ENCODE measurements around the gene GTPBP4.

DNA sequence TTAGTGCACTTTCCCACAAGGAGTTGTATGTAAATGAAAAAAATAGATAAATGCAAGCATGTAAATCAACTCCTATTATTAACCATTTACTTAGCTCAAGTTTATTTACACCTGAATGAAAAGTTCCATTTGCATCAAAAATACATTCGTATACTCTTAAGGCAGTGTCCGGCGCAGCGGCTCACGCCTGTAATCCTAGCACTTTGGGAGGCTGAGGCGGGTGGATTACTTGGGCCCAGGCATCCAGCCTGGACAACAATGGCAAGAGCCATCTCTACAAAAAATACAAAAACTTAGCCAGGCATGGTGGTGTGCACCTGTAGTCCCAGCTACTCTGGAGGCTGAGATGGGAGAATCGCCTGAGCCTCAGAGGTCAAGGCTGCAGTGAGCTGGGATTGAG is 41.6 kb downstream of the GTPBP4 start:
- TF ChIP-seq, protein P1, sequence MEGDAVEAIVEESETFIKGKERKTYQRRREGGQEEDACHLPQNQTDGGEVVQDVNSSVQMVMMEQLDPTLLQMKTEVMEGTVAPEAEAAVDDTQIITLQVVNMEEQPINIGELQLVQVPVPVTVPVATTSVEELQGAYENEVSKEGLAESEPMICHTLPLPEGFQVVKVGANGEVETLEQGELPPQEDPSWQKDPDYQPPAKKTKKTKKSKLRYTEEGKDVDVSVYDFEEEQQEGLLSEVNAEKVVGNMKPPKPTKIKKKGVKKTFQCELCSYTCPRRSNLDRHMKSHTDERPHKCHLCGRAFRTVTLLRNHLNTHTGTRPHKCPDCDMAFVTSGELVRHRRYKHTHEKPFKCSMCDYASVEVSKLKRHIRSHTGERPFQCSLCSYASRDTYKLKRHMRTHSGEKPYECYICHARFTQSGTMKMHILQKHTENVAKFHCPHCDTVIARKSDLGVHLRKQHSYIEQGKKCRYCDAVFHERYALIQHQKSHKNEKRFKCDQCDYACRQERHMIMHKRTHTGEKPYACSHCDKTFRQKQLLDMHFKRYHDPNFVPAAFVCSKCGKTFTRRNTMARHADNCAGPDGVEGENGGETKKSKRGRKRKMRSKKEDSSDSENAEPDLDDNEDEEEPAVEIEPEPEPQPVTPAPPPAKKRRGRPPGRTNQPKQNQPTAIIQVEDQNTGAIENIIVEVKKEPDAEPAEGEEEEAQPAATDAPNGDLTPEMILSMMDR (IDR thresholded peaks at IDR 0.05): no peak
- TF ChIP-seq POLR2A (IDR thresholded peaks at IDR 0.05) (no peak), EP300 (IDR thresholded peaks at IDR 0.05) (no peak)
